B cell (primary cell): ENCODE results near the gene ASXL2.

Source experiments
- CTCF ChIP-seq: fragments of 200-600 bp; IDR thresholded peaks from one replicate; pipeline ENCODE4 v1.8.0; 2022; ENCODE audit warnings: antibody characterized with exemption, mild to moderate bottlenecking
- EZH2 ChIP-seq: IDR thresholded peaks from 2 replicates; pipeline ENCODE4 v1.6.1; 2012; ENCODE audit warnings: borderline replicate concordance, low read depth, mild to moderate bottlenecking, moderate library complexity, low read length; ENCODE audit not compliant: insufficient read depth, poor library complexity, severe bottlenecking

GRCh38 chr2:25855065-25855464 is 23.2 kb downstream of the ASXL2 start:
- TF ChIP-seq CTCF (no peak), EZH2 (no peak)
